Mammary epithelial cell (primary cell): ENCODE data around the gene HELT.
"Not testable (repeated sequence)": the region's sequence is repeated elsewhere in the genome, so short reads cannot be mapped to it uniquely, and the experiment has no call there.

Source experiments
- CTCF ChIP-seq, 2 donors: IDR thresholded peaks in 1 of 2; conservative IDR thresholded peaks in 1 of 2; 2 replicates each; pipeline ENCODE4 v1.5.1; 2011 to 2012; ENCODE audit warnings: inconsistent platforms in 2 of 2, low read length in 2 of 2, mild to moderate bottlenecking in 2 of 2, control low read depth in 1 of 2, low read depth in 1 of 2; ENCODE audit not compliant: insufficient read depth in 1 of 2; ENCODE audit errors: extremely low read depth in 1 of 2
- EZH2 ChIP-seq: IDR thresholded peaks from 2 replicates; pipeline ENCODE4 v1.6.1; 2012; ENCODE audit warnings: low read length, inconsistent platforms, borderline replicate concordance

- not testable (repeated sequence) for TF ChIP-seq CTCF (conservative IDR thresholded peaks at IDR 0.05 in 1 of 2, IDR thresholded peaks at IDR 0.05 in 1 of 2; ENCODE audit: extremely low read depth in 1 of 2, insufficient read depth in 1 of 2, low read depth in 1 of 2, low read length in 2 of 2); EZH2
Observed at GRCh38 chr4:184976348-184976747, 41.9 kb upstream of the HELT start.
